Heart left ventricle (tissue), 16 donors: ENCODE data around the gene IKBKG. TPM values are rescaled to one million over a fixed set of nuclear protein-coding genes. Genes with fewer than 3 reads are reported as not detected.

Experiments used
- ATAC-seq, 4 donors: fragments of 200-7000 bp; cut with Tn5 transposase; one replicate each; pipeline ENCODE4 v1.9.1; 2020 to 2022; ENCODE audit warnings: moderate library complexity in 4 of 4, mild to moderate bottlenecking in 3 of 4, moderate number of reproducible peaks in 1 of 4
- DNase-seq, 5 donors: peaks; one replicate each; pipeline ENCODE4 v3.0.0-alpha.2; 2020
- H3K27ac ChIP-seq, 12 donors: fragments of 200-600 bp; sonication (generic) in 4 of 12; one replicate each; pipeline versions ENCODE4 v1.5.0 to v1.8.0; 2016 to 2022; ENCODE audit warnings: mild to moderate bottlenecking in 2 of 12
- H3K27me3 ChIP-seq, 9 donors: fragments of 200-600 bp; sonication (generic) in 2 of 9; one replicate each; pipeline versions ENCODE4 v1.5.1 to v1.8.0; 2016 to 2022; ENCODE audit warnings: mild to moderate bottlenecking in 3 of 9
- H3K36me3 ChIP-seq, 9 donors: fragments of 200-600 bp; sonication (generic) in 2 of 9; one replicate each; pipeline versions ENCODE4 v1.5.0 to v1.8.0; 2018 to 2022; ENCODE audit warnings: mild to moderate bottlenecking in 2 of 9
- H3K4me1 ChIP-seq, 12 donors: fragments of 200-600 bp; sonication (generic) in 4 of 12; one replicate each; pipeline versions ENCODE4 v1.5.0 to v1.8.0; 2016 to 2022; ENCODE audit warnings: mild to moderate bottlenecking in 3 of 12
- H3K4me3 ChIP-seq, 12 donors: fragments of 200-600 bp; sonication (generic) in 4 of 12; one replicate each; pipeline versions ENCODE4 v1.5.0 to v1.8.0; 2017 to 2022; ENCODE audit warnings: mild to moderate bottlenecking in 9 of 12, moderate library complexity in 4 of 12
- H3K9me3 ChIP-seq, 12 donors: fragments of 200-600 bp; sonication (generic) in 4 of 12; one replicate each; pipeline versions ENCODE4 v1.5.0 to v1.8.0; 2016 to 2022; ENCODE audit warnings: mild to moderate bottlenecking in 1 of 12
- CTCF ChIP-seq, 12 donors: fragments of 200-600 bp; sonication (generic) in 4 of 12; IDR thresholded peaks; one replicate each; pipeline versions ENCODE4 v1.5.0 to v1.8.0; 2018 to 2022; ENCODE audit warnings: antibody characterized with exemption in 12 of 12, mild to moderate bottlenecking in 5 of 12
- POLR2A ChIP-seq, 2 donors: fragments of 450-650 bp; IDR thresholded peaks; one replicate each; pipeline ENCODE4 v1.6.1; 2017; ENCODE audit warnings: antibody characterized with exemption in 2 of 2, mild to moderate bottlenecking in 2 of 2, moderate library complexity in 2 of 2
- WGBS, 4 donors: extraction: QIAGEN DNeasy Blood & Tissue Kit in 2 of 4; methylation state at CpG; one replicate each; pipeline versions ENCODE4 v1.1.5 to v1.1.7; 2013 to 2018; 5-methylcytosine and 5-hydroxymethylcytosine counted together
- intact Hi-C, 10 donors: fragments of 100-400 bp; cut with DNase I; formaldehyde crosslinking; loops; one replicate each; pipeline versions ENCODE4 v1.11.1 to v1.14.2; 2022
- polyA plus RNA-seq, 2 donors: library from polyadenylated mRNA; stranded (reverse); fragments of 200-250 nt; gene quantifications; one replicate each; pipeline ENCODE4 v1.2.3, GENCODE V29; 2013
- total RNA-seq, 9 donors: library from RNA; depleted of rRNA in 2 of 9; stranded (reverse); fragments of >200 nt in 2 of 9; fragmentation: NEBNext Ultra II Directional in 3 of 9; extraction: Animal tissue kit (Norgen Biotek cat#: 25700) in 3 of 9; gene quantifications; one replicate each; pipeline versions ENCODE4 v1.1.0 to v1.2.4, GENCODE V29; 2016 to 2023
- donor health status: ischemic (EF 13 %, LVEDD 7.1; RV severe dilation, severe dysfunction).
- donor health status: healthy with polysubstance abuse.
- donor health status: DM: no; HTN: yes; CAD: no.
- donor health status: DM: no; HTN: no; CAD: no.
- donor health status: ischemic (EF 25% LVEDD 6.9; RV normal size, moderate dysfunction).
- donor health status: ischemic (EF 25% LVEDD 5.7; RV mildly dilated, moderate dysfunction).
- donor health status: healthy.
- donor health status: DM: yes; HTN: yes; CAD: no.
- donor health status: ischemic (EF 35%, LVEDD 5.7; RV mildly dilated, moderate dysfunction).
- donor health status: nonischemic (EF 11% LVEDD 7.7; RV severe dilation, severe dysfunction).
- donor health status: DM: yes; HTN: yes; CAD: no.
- donor health status: PGD.
- donor health status: ischemic (EF 29% LVEDD 5.4; RV normal size, mild dysfunction).
- donor health status: nonischemic (EF 23%, LVEDD 6.1; RV moderate dilation, normal function).

IKBKG gene
- total and polyA plus RNA-seq, 11 donors = 7.1 to 29.4 (median 15.3) TPM

- WGBS, 4 donors = 83 to 100% (median 93%) methylated on average over 5 of the region's 5 CpGs
- H3K4me3 ChIP-seq = no peak overlapping the region
- H3K27me3 ChIP-seq = peaks cover 0 to 3% (median 0%) of the 10 kb centered on the region in 9 donors
- no peak for DNase-seq
- intact Hi-C loops = no loop called here
- peaks cover 0 to 29% (median 10%) of the 10 kb centered on the region in 9 donors for H3K36me3 ChIP-seq
- H3K9me3 ChIP-seq = peaks cover 0 to 10% (median 0%) of the 10 kb centered on the region in 12 donors
- TF ChIP-seq CTCF (IDR thresholded peaks at IDR 0.05) (no peak), POLR2A (IDR thresholded peaks at IDR 0.05) (no peak)
- H3K27ac ChIP-seq = no peak overlapping the region
- H3K4me1 ChIP-seq = peaks cover 0 to 6% (median 0%) of the 10 kb centered on the region in 12 donors
- no peak for ATAC-seq
Measured at GRCh38 chrX:154509455-154509854, 38.0 kb upstream of the IKBKG start.

- DNase-seq (no peak), ATAC-seq (no peak)
- no peak for TF ChIP-seq CTCF (IDR thresholded peaks at IDR 0.05)
- no peak for TF ChIP-seq POLR2A (IDR thresholded peaks at IDR 0.05)
- Histone ChIP-seq H3K9me3 (peaks cover 0 to 10% (median 0%) of the 10 kb centered on the region in 12 donors), H3K27me3 (peaks cover 0 to 3% (median 0%) of the 10 kb centered on the region in 9 donors), H3K36me3 (peaks cover 0 to 17% (median 4%) of the 10 kb centered on the region in 9 donors), H3K27ac (peak overlapping the region in 1 of 12 donors; percentile 20), H3K4me3 (no peak overlapping the region), H3K4me1 (peaks cover 0 to 13% (median 2%) of the 10 kb centered on the region in 12 donors)
- 63 to 79% (median 72%) methylated on average over 7 to 12 of the region's 12 CpGs for WGBS, 4 donors
- intact Hi-C loops = no loop called here
Measured at GRCh38 chrX:154511761-154512160, 35.7 kb upstream of the IKBKG start.

- H3K27me3 ChIP-seq = peaks cover 0 to 8% (median 0%) of the 10 kb centered on the region in 9 donors
- intact Hi-C loops = no loop called here
- no peak overlapping the region for H3K27ac ChIP-seq
- ATAC-seq (no peak), DNase-seq (no peak)
- TF ChIP-seq CTCF (IDR thresholded peaks at IDR 0.05) (no peak), POLR2A (IDR thresholded peaks at IDR 0.05) (no peak)
- peaks cover 0 to 10% (median 0%) of the 10 kb centered on the region in 12 donors for H3K9me3 ChIP-seq
- no peak overlapping the region for H3K4me3 ChIP-seq
- peaks cover 0 to 25% (median 10%) of the 10 kb centered on the region in 12 donors for H3K4me1 ChIP-seq
- 89 to 95% (median 92%) methylated on average over 16 of the region's 16 CpGs for WGBS, 4 donors
- H3K36me3 ChIP-seq = peaks cover 0 to 12% (median under 1%) of the 10 kb centered on the region in 9 donors
Measured at GRCh38 chrX:154512879-154513553, 34.4 kb upstream of the IKBKG start.

- peaks cover 0 to 8% (median 0%) of the 10 kb centered on the region in 9 donors for H3K27me3 ChIP-seq
- TF ChIP-seq CTCF (IDR thresholded peaks at IDR 0.05) (no peak), POLR2A (IDR thresholded peaks at IDR 0.05) (no peak)
- H3K27ac ChIP-seq = no peak overlapping the region
- ATAC-seq = no peak
- H3K4me1 ChIP-seq = peaks cover 0 to 28% (median 10%) of the 10 kb centered on the region in 12 donors
- peaks cover 0 to 8% (median 0%) of the 10 kb centered on the region in 9 donors for H3K36me3 ChIP-seq
- H3K4me3 ChIP-seq = no peak overlapping the region
- intact Hi-C loops = no loop called here
- 76 to 95% (median 87%) methylated on average over 2 of the region's 2 CpGs for WGBS, 4 donors
- peaks cover 0 to 10% (median 0%) of the 10 kb centered on the region in 12 donors for H3K9me3 ChIP-seq
- no peak for DNase-seq
Measured at GRCh38 chrX:154513716-154514115, 33.7 kb upstream of the IKBKG start.
